Midbrain (tissue), 1 donor: ENCODE measurements around the gene ADIPOR2.

Source experiments
- DNase-seq: peaks from one replicate; lab custom pipeline; 2025; lab: John Stamatoyannopoulos, UW

The ADIPOR2 gene

GRCh38 chr12:1737652-1738286, 46.9 kb downstream of the ADIPOR2 start:
- DNase-seq: no peak

DNA sequence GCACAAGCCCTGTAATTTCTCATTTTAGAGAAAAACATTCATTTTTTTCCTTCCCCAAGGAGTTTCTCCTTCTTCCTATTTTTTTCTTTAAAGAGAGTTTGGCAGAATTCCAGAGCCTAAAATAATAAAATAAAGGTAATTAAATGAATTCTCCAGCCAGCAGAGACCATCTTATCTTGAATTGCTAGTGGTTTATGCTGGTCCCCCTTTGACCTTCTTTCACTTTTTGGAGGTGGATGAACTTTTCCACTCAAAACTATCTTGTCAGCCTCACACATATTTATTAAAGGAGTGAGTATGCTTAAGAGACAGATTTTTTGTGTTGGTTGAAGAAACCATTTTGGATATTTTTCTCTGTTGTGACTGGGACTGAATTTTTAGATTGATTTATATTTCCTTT, 47.6 kb downstream of the ADIPOR2 start:
- DNase-seq: no peak

DNA sequence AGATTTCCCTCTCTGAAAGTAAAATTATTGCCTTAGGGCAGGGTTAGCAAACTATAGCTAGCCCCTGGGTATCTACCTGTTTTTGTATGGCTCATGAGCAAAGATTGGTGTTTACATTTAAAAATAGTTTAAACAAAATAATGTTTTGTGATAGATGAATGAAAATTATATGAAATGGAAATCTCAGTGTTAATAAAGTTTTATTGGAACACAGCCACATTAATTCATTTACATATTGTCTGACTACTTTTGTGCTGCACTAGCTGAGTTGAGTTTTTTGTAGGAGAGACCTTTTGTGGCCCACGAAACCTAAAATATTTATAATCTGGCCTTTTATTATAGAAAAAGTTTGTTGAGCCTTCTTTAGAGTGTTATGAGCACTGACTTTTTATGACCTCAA, 48.5 kb downstream of the ADIPOR2 start:
- DNase-seq: no peak

GRCh38 chr12:1740161-1740948, 49.5 kb downstream of the ADIPOR2 start:
- no peak for DNase-seq

GRCh38 chr12:1741154-1741949, 50.5 kb downstream of the ADIPOR2 start:
- DNase-seq: no peak

DNA sequence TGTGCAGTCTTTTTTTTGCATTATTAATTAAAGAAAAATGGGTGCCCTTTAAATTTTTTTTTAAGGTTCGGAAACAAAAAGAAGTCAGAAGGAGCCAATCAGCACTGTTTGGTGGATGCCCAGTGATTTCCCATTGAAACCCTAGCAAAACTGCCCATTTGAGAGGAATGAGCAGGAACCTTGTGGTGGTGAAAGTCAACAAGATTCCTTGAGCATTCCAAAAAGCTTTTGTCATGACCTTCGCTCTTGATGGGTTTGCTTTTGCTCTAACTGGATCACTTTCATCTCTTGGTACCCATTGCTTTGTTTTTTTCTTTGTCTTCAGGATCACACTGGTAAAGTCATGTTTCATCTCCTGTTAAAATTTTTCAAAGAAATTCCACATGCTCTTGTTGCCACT, 54.1 kb downstream of the ADIPOR2 start:
- no peak for DNase-seq

GRCh38 chr12:1747609-1748008, 56.7 kb downstream of the ADIPOR2 start:
- DNase-seq: no peak

- no peak for DNase-seq
Measured at GRCh38 chr12:1749019-1749418, 58.1 kb downstream of the ADIPOR2 start.

DNA sequence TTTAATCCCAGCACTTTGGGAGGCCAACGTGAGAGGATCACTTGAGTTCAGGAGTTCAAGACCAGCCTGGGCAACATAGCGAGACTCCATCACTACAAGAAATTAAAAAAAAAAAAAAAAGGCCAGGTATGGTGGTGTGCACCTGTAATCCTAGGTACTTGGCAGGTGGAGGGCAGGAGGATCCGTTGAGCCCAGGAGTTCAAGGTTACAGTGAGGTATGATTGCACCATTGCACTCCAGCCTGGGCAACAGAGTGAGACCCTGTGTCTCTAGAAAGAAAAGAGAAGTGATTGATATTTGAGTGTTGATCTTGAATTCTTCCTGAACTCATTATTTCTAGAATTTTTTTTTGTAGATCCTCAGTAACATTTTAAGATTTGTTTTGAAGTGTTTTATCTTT, 59.4 kb downstream of the ADIPOR2 start:
- no peak for DNase-seq

DNA sequence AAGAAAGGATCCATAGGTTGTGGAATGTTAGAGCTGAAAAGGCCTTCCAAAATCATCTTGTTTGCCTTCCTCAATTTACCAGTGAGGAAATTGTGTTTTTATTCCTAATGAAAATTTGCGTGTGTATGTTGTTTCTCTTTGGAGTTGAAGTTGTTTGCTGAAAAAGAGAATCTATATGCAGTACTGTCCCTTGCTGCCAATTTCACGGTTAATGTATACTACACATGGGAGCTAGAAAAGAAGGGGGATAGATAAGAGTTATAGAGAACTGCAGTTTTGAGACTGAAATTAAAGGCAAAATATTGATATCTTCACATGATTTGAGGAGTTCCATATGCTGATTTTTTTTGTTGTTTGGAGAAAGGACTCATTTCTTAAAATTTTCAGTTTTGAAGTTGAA, 67.5 kb downstream of the ADIPOR2 start:
- DNase-seq: peak; percentile 54

DNA sequence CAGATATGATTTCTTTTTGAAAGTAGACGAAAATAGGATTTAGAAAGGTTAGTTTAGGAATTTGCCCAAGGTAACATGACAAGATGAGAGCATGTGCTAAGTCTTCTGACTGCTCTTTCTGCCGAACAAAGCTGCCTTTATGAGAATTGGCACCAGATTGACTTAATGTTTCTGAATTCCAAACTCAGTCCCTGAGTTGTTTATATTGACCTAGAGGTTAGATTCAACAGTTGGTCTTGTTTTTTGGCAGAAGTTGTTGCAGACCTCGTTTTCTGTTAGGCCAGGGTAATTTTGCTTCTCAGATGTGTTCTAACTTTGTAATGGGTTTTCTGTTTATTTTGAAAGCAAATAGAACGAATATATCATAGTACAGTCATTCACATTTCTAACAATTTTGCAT, 68.0 kb downstream of the ADIPOR2 start:
- DNase-seq: peak; percentile 71

GRCh38 chr12:1760566-1761382, 69.9 kb downstream of the ADIPOR2 start:
- no peak for DNase-seq

- no peak for DNase-seq
Measured at GRCh38 chr12:1761857-1762256, 71.0 kb downstream of the ADIPOR2 start.

- DNase-seq: no peak
Measured at GRCh38 chr12:1763153-1763552, 72.3 kb downstream of the ADIPOR2 start.

DNA sequence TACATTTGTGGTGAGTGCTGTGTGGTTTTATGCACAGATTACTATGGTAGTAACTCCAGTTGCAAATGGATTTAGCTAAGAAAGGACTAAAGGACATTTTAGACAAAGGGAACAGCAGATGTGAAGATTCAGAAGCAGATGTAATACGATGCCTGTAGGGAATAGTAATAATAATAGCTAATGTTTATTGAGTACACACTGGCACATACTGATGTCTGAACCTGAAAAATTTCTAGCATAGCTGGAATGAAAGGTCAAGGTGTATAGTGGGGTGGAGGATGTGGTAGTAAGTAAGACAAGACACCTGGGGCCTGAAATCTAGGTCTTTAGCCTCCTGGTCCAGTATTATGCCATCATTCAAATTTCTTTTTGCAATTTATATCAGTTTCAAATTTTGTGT, 75.2 kb downstream of the ADIPOR2 start:
- no peak for DNase-seq

- DNase-seq: no peak
Measured at GRCh38 chr12:1767407-1768090, 76.7 kb downstream of the ADIPOR2 start.

GRCh38 chr12:1768615-1769014, 77.7 kb downstream of the ADIPOR2 start:
- DNase-seq: no peak

DNA sequence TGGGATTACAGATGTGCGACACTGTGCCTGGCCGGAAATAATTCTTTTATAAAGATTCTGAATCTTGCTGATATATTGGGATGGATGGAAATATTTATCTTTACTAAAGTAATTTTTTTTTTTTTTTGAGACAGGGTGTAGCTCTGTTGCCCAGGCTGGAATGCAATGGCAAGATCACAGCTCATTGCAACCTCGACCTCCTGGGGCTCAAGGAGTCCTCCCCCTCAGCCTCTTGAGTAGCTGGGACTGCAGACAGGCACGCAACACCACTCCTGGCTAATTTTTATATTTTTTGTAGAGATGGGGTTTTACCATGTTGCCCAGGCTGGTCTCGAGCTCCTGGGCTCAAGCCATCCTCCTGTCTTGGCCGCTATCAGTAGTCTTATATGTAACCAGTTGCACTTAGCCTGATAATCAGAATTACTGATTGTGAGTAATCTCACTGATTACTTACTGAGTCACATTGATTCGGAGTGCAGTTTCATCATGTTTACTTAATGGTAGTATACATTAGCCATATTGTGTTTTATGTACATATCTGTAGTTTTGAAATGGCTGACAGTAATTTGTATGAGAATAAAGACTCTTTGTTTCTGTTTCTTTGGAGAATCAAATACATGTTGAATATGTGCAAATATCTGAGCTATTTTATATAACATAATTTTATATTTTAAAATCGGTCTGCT, 79.1 kb downstream of the ADIPOR2 start:
- no peak for DNase-seq

DNA sequence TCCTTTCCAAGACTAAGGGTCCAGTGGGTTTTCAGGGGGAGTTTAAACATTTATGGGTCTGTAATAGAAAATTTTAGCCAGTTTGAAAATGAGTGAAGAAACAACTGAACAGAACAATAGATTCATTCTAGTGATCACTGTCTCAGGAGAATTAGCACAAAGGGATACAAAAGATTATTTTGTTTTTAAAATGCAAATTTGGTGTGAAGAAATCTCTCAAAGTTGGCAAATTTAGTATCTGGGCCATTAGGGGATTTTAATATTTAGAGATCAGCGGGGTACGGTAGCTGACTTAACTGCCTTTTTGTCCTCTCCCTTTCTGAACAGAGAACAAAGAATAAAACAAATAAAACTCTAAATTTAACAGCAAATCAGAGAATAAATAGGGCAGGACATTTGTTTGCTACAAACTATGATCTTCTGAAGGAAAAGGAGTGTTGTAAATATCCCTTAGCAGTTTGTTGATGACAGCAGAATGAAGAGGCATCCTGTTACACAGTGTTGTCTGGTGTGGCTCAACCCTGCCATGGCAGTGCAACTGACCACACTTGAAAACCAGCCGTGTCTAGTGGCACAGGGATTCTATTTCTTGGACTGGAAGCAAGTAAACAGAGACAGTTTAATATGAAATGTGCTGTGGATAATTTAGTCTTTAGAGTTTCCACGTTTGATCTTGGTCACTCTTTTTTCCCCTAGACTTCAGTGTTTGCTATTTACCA, 83.2 kb downstream of the ADIPOR2 start:
- DNase-seq: peak; percentile 61
